Measurements from ENCODE around the gene GPR39. TPM values are rescaled to one million over a fixed set of nuclear protein-coding genes. Genes with fewer than 3 reads are reported as not detected.

GPR39 gene
- total RNA-seq, 2 experiments from 2014 or later, result not detected

DNA sequence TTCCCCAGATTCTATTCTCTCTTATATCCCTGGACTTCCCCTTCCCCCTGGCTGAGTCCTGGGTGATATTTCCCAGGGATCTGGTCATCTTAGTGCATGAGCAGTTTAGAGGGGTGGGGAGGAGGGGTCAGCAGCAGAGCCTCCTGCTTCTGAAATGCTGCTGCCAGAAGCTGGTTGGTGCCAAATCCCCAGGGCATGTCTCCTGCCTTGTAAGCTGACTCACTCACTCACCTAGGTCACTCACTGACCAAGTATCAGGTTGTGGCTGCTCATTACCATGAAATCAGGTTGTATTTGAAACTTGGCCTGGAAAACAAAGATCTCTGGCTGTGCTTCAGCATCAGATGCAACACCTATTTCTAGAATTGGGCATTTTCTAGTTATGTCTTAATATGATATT is 14.3 kb downstream of the GPR39 start:
- no peaks in the 10 kb centered on the region for H3K36me3 Mint-ChIP-seq (ENCODE audit: low read depth)

DNA sequence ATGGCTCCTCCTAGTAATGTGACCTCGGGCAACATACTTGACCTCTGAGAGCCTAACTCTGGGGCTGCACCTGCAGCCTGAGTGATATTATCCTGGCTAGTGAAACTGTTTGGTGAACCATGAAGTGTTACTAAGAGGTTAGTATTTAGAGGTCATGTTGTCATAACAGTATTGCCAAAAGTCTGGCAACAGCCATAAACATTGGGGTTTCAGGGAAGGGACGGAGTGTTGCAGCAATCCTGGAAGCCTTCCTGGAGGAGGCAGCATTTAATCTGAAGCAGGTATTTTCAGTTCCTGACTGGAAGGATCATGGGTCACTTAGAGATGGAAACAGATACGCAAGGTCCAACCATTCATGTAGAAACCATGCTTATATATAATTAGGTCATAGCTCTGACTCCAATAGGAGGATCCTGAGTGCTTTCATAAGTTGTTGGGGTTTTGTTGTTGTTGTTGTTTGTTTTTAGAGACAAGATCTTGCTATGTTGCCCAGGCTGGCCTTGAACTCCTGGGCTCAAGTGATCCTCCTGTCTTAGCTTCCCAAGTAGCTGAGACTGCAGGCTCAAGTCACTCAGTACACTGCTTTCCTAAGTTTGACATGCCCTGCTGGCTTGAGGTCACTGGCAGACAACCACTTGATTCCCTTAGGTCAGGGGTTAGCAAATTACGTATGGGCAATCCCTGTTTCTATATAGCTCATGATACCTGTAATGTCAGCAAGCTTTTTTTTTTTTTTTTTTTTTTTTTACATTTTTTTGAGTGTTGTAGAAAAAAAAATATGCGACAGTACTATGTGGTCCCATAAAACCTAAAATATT is 21.5 kb downstream of the GPR39 start:
- H3K9me3 Mint-ChIP-seq (ENCODE audit: insufficient read depth), result peaks cover 3% of the 10 kb centered on the region
- no peaks in the 10 kb centered on the region for H3K4me1 Mint-ChIP-seq (ENCODE audit: low read depth)
- H3K36me3 Mint-ChIP-seq (ENCODE audit: low read depth), result no peaks in the 10 kb centered on the region
- CTCF ChIA-PET, result no interaction called here
- no peak for ATAC-seq
- POLR2A ChIA-PET, result no interaction called here
- no peak overlapping the region for H3K4me3 Mint-ChIP-seq
- DNase-seq, result no peak
- no peak overlapping the region for H3K27ac Mint-ChIP-seq
- H3K27me3 Mint-ChIP-seq (ENCODE audit: low read depth), result no peaks in the 10 kb centered on the region

More for the DNA sequence above, 14.3 kb downstream of the GPR39 start:
- no peak for DNase-seq
- ChIA-PET CTCF (no interaction called here), POLR2A (interaction anchor here (0.6 kb wide), 1 partner anchor 108 kb away, joined by 3 read pairs; no protein-coding TSS in a partner anchor)
- no peaks in the 10 kb centered on the region for H3K27me3 Mint-ChIP-seq (ENCODE audit: low read depth)
- no peak overlapping the region for H3K4me3 Mint-ChIP-seq
- H3K4me1 Mint-ChIP-seq (ENCODE audit: low read depth), result no peaks in the 10 kb centered on the region
- peaks cover 3% of the 10 kb centered on the region for H3K9me3 Mint-ChIP-seq (ENCODE audit: insufficient read depth)
- no peak overlapping the region for H3K27ac Mint-ChIP-seq
- no peak for ATAC-seq

DNA sequence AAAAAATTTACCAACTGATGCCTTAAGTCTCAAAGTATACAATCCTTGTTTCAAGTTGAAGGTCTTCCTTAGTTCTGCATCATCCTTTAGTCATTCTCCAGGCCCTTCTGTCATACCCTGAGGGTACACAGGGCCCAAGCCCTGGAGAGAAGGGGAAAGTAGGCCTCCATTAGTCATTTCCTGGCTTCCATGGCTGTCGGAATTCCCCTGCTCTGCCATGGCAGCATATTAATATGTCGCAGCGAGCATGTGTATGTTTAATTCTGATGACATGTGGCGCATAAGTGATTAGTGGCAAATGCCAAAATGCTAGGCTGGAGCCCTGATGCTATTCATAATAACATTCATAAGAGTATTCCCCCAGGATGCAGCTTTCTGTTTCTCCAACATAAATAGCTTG is 22.1 kb downstream of the GPR39 start:
- no peak for ATAC-seq
- H3K27ac Mint-ChIP-seq, result no peak overlapping the region
- CTCF ChIA-PET, result no interaction called here

DNA sequence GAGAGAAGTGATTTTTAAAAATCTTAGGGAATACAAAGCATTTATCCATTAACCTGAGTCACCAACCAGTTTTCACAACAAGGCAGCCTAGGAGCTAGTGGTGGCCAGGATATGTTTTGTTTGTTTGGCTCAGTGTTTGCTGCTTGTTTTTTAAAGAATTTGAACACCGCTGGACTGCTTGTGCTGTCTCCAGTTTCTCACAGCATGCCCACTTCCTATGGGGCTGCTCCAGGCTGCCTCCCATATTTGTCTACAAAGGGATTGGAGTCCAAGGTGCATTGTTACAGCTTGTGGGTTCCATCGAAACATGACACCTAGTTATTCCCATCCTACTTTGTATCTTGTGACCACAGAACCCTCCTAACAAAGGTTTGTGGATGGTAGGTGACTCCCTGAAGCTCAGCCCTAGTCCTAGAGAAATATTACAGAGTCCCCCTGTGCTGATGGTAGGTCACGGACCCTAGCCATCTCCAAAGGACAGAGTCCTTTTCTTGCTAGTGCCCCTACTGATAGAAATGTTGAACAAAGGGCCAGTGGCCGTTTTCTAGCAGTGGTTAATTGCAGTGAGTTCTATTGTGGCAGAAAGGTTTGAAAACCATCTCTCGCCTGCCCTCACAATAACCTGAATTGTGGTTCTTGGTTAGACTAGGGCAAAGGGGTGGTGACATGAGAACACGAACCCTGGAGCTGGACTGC is 23.2 kb downstream of the GPR39 start:
- no peaks in the 10 kb centered on the region for H3K4me1 Mint-ChIP-seq (ENCODE audit: low read depth)
- CTCF ChIA-PET, result no interaction called here
- ATAC-seq (no peak), DNase-seq (no peak)
- POLR2A ChIA-PET, result no interaction called here
- no peaks in the 10 kb centered on the region for H3K36me3 Mint-ChIP-seq (ENCODE audit: low read depth)
- H3K4me3 Mint-ChIP-seq, result no peak overlapping the region
- no peaks in the 10 kb centered on the region for H3K27me3 Mint-ChIP-seq (ENCODE audit: low read depth)
- H3K9me3 Mint-ChIP-seq (ENCODE audit: insufficient read depth), result no peaks in the 10 kb centered on the region
- H3K27ac Mint-ChIP-seq, result no peak overlapping the region

More for the DNA sequence above, 22.1 kb downstream of the GPR39 start:
- H3K4me3 Mint-ChIP-seq, result no peak overlapping the region
- H3K4me1 Mint-ChIP-seq (ENCODE audit: low read depth), result no peaks in the 10 kb centered on the region
- H3K27me3 Mint-ChIP-seq (ENCODE audit: low read depth), result no peaks in the 10 kb centered on the region
- POLR2A ChIA-PET, result no interaction called here
- H3K9me3 Mint-ChIP-seq (ENCODE audit: insufficient read depth), result no peaks in the 10 kb centered on the region
- DNase-seq, result no peak
- no peaks in the 10 kb centered on the region for H3K36me3 Mint-ChIP-seq (ENCODE audit: low read depth)

DNA sequence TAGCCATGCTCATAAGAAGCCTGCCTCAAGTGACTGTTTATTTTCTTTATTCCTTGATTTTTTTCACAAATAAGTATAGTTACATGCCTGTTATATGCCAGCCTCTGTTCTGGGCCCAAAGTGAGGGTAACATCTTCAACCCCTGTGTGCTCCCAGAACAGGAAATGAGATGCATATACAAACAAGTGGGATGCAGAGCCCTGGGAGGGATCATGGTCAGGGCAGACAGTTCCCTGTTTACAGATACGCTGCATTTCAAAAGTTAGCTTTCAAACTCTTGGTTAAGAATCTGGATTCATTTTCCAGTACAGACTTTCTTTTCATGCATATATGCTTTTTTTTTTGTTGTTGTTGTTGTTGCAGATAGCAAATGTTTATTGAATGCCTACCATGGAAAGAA is 24.4 kb downstream of the GPR39 start:
- Mint-ChIP-seq H3K9me3 (ENCODE audit: insufficient read depth) (peaks cover 3% of the 10 kb centered on the region), H3K4me3 (no peak overlapping the region), H3K36me3 (ENCODE audit: low read depth) (no peaks in the 10 kb centered on the region), H3K27me3 (ENCODE audit: low read depth) (no peaks in the 10 kb centered on the region), H3K4me1 (ENCODE audit: low read depth) (no peaks in the 10 kb centered on the region), H3K27ac (no peak overlapping the region)
- no peak for ATAC-seq
- ChIA-PET CTCF (no interaction called here), POLR2A (no interaction called here)
- DNase-seq, result no peak

DNA sequence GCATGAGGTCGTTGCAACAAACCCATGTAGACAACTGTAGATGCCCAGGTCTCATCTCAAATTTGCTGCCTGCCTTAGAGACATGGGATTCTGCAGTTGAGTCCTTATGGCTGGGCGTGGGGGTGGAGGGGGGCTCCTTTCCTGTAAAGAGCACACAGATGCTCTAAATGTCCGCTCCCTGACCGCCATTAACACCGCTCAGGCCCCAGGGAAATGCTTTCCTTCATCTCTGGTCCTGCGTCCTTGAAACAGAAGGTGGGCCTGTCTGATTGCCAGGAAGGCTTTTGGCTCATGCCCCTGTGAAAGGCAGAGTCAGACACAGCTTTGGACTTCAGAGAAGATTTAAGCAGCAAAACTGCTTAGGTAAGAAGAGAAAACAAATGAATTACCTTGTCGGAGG is 25.7 kb downstream of the GPR39 start:
- Mint-ChIP-seq H3K27me3 (ENCODE audit: low read depth) (no peaks in the 10 kb centered on the region), H3K9me3 (ENCODE audit: insufficient read depth) (peaks cover 3% of the 10 kb centered on the region), H3K4me3 (no peak overlapping the region), H3K4me1 (ENCODE audit: low read depth) (no peaks in the 10 kb centered on the region), H3K27ac (no peak overlapping the region), H3K36me3 (ENCODE audit: low read depth) (no peaks in the 10 kb centered on the region)
- ChIA-PET CTCF (no interaction called here), POLR2A (no interaction called here)
- ATAC-seq, result no peak
- DNase-seq, result no peak

DNA sequence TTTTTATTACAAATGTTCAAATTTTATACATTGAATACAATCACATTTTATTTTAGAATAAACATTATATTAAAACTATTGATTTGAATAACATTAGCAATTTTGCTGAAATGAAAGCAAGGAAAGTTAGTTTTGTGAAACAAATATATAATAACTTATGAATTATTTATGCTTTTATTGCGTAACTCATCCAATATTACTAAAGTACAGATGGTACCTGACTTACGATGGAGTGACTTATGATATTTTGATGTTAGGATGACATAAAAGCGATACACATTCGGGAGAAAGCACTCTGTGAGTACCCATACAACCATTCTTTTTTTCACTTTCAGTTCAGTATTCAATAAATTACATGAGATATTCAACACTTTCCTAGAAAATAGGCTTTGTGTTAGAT is 26.5 kb downstream of the GPR39 start:
- H3K4me3 Mint-ChIP-seq, result no peak overlapping the region
- no peaks in the 10 kb centered on the region for H3K36me3 Mint-ChIP-seq (ENCODE audit: low read depth)
- H3K9me3 Mint-ChIP-seq (ENCODE audit: insufficient read depth), result peaks cover 3% of the 10 kb centered on the region
- no peaks in the 10 kb centered on the region for H3K4me1 Mint-ChIP-seq (ENCODE audit: low read depth)
- ChIA-PET POLR2A (no interaction called here), CTCF (no interaction called here)
- no peak overlapping the region for H3K27ac Mint-ChIP-seq
- ATAC-seq (no peak), DNase-seq (no peak)
- H3K27me3 Mint-ChIP-seq (ENCODE audit: low read depth), result no peaks in the 10 kb centered on the region

DNA sequence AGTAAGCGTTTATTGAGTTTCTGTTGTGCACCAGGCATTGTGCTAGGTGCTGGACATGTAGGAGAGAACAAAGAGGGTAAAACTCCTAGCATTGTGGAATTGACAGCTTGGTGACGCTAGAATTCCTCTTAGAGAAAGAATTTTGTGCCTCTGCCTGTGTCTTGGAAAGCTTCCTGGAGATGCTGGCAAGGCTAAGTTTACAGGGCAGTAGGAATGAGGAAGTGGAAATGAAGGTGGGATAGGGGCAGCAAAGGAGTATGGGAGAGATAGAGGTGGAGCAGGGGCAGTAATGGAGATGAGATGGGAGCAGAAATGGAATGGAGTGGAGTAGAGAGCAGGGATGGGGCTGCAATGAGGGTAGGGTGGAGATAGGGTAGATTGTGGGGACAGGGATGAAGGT is 29.8 kb downstream of the GPR39 start:
- CTCF ChIA-PET, result no interaction called here
- no peaks in the 10 kb centered on the region for H3K4me1 Mint-ChIP-seq (ENCODE audit: low read depth)
- no peaks in the 10 kb centered on the region for H3K36me3 Mint-ChIP-seq (ENCODE audit: low read depth)

DNA sequence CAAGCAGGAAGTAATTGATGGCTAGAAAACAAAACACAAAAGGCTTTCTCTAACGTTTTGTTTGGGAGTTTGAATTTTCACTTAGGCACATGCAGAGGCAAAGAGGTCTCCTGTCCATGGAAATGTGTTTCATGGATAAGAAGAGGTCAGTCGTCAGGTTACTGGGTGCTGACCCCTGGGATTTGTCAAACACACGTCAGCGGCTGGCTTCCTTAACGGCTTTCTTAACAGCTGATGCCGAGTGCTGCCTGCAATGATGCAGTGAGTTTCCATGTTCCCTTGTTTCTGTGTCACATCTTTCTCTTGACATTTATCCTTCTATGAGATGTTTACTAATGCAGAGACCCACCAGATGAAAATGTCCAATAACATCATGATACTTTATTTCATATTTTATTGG is 31.7 kb downstream of the GPR39 start:
- no peak overlapping the region for H3K27ac Mint-ChIP-seq

More for the DNA sequence above, 29.8 kb downstream of the GPR39 start:
- no peak overlapping the region for H3K4me3 Mint-ChIP-seq
- DNase-seq, result no peak
- ATAC-seq, result no peak
- no peaks in the 10 kb centered on the region for H3K27me3 Mint-ChIP-seq (ENCODE audit: low read depth)
- peaks cover 3% of the 10 kb centered on the region for H3K9me3 Mint-ChIP-seq (ENCODE audit: insufficient read depth)
- no peak overlapping the region for H3K27ac Mint-ChIP-seq
- POLR2A ChIA-PET, result no interaction called here

DNA sequence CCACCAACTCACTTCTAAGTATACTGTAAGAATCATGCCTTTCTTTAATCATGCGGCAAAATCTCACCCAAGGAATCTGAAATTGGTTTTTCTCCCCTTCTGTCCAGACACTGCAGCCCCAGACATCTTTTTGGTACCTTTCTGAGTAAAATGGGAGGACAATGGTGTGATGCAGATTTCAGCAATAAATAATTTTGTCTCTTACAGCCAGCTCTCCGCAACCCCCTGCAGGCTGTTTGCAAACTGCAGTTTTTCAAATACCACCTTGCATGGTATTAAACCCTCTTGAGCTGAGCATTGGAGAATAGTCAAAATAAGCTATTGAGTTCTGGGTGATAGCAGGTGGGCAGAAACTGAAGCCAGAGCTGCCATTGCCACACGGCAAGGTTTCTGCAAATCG is 32.2 kb downstream of the GPR39 start:
- no peak for DNase-seq
- POLR2A ChIA-PET, result no interaction called here

More for the DNA sequence above, 31.7 kb downstream of the GPR39 start:
- Mint-ChIP-seq H3K4me3 (no peak overlapping the region), H3K9me3 (ENCODE audit: insufficient read depth) (peaks cover 3% of the 10 kb centered on the region), H3K4me1 (ENCODE audit: low read depth) (no peaks in the 10 kb centered on the region), H3K27me3 (ENCODE audit: low read depth) (no peaks in the 10 kb centered on the region), H3K36me3 (ENCODE audit: low read depth) (no peaks in the 10 kb centered on the region)
- POLR2A ChIA-PET, result no interaction called here
- ATAC-seq (no peak), DNase-seq (no peak)
- CTCF ChIA-PET, result no interaction called here

DNA sequence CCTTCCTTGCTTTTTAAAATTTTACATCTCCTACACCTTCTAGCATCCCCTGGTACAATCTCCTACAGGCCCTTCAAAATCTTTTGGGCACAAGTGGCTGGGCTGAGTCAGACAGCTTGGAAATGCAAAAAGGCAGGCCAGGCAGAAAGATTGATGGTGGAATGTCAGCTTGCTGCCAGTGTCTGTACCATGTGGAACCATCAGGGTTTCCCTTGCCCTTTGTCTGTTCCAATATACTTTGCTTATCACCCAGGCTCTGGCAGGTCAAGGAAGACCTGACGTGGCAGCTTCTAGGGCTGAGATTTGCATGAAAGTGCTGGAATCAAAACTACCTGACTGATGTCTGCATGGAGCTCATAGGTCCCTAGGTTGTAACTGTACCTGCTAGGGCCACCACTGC is 33.3 kb downstream of the GPR39 start:
- no peak for DNase-seq
- ChIA-PET CTCF (no interaction called here), POLR2A (no interaction called here)
- ATAC-seq, result no peak
- Mint-ChIP-seq H3K27ac (no peak overlapping the region), H3K27me3 (ENCODE audit: low read depth) (no peaks in the 10 kb centered on the region), H3K36me3 (ENCODE audit: low read depth) (no peaks in the 10 kb centered on the region), H3K4me3 (no peak overlapping the region), H3K9me3 (ENCODE audit: insufficient read depth) (peaks cover 3% of the 10 kb centered on the region), H3K4me1 (ENCODE audit: low read depth) (no peaks in the 10 kb centered on the region)

More for the DNA sequence above, 32.2 kb downstream of the GPR39 start:
- CTCF ChIA-PET, result no interaction called here
- H3K27ac Mint-ChIP-seq, result no peak overlapping the region
- H3K4me3 Mint-ChIP-seq, result no peak overlapping the region
- H3K9me3 Mint-ChIP-seq (ENCODE audit: insufficient read depth), result peaks cover 3% of the 10 kb centered on the region
- ATAC-seq, result no peak
- H3K36me3 Mint-ChIP-seq (ENCODE audit: low read depth), result no peaks in the 10 kb centered on the region
- H3K4me1 Mint-ChIP-seq (ENCODE audit: low read depth), result no peaks in the 10 kb centered on the region
- H3K27me3 Mint-ChIP-seq (ENCODE audit: low read depth), result no peaks in the 10 kb centered on the region

DNA sequence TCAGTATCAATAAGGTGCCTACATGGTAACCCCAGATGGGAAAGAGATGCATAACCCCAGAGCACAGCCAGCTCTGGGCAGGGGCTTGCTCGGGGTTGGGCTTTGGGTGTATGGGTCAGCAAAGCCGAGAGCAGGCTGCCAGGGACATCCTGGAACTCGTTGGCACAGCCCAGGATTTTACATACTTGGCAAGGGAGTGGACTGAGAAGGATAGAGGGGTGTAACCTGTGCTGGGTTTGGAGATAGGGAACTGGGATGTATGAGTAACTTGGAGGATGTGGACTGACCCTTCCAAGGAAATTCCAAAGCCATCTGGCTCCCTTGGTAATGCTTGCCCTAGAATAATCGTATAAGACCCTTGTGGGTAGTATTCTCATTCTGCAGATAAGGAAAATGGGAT is 44.2 kb downstream of the GPR39 start:
- no peak overlapping the region for H3K27ac Mint-ChIP-seq
- ATAC-seq, result no peak
- H3K4me1 Mint-ChIP-seq (ENCODE audit: low read depth), result no peaks in the 10 kb centered on the region
- H3K27me3 Mint-ChIP-seq (ENCODE audit: low read depth), result no peaks in the 10 kb centered on the region
- ChIA-PET CTCF (no interaction called here), POLR2A (no interaction called here)
- no peak overlapping the region for H3K4me3 Mint-ChIP-seq
- no peak for DNase-seq
- H3K36me3 Mint-ChIP-seq (ENCODE audit: low read depth), result no peaks in the 10 kb centered on the region
- H3K9me3 Mint-ChIP-seq (ENCODE audit: insufficient read depth), result peaks cover 3% of the 10 kb centered on the region

All from activated CD8-positive, alpha-beta T cell treated with anti-CD3 and anti-CD28 coated beads, Interleukin-2, amount 10 ng/mL, durations not matched to agents 7 days and 5 days (primary cell).